GM21528 (cell line): ENCODE results near the gene SF3A1.

ENCODE experiments used
- ATAC-seq: cut with Tn5 transposase; IDR thresholded peaks from one replicate; pipeline ENCODE4 v1.9.1; 2021; ENCODE audit warnings: mild to moderate bottlenecking, moderate library complexity; ENCODE audit not compliant: unreplicated experiment, low FRiP score

Gene SF3A1

GRCh38 chr22:30386960-30387827 lies 30.5 kb upstream of the SF3A1 start, which contains the start of gene RNF215:
Gene RNF215, minus strand, starts transcription at chr22:30387411. Its CDS starts 98 bp downstream, at chr22:30387313.
- no peak for ATAC-seq

- ATAC-seq, result no peak
These were observed 29.9 kb upstream of the SF3A1 start for GRCh38 chr22:30386608-30386959.

GRCh38 chr22:30385942-30386341 lies 29.2 kb upstream of the SF3A1 start:
- no peak for ATAC-seq

GRCh38 chr22:30383061-30383460 lies 26.4 kb upstream of the SF3A1 start:
- ATAC-seq, result no peak

- ATAC-seq, result no peak
These were observed 25.6 kb upstream of the SF3A1 start for GRCh38 chr22:30382340-30382739.

GRCh38 chr22:30381264-30381663 lies 24.6 kb upstream of the SF3A1 start:
- ATAC-seq, result no peak

GRCh38 chr22:30380011-30380410 lies 23.3 kb upstream of the SF3A1 start:
- ATAC-seq, result no peak

GRCh38 chr22:30375312-30375849 lies 18.7 kb upstream of the SF3A1 start:
- no peak for ATAC-seq

GRCh38 chr22:30373331-30374325 lies 16.9 kb upstream of the SF3A1 start:
- no peak for ATAC-seq

GRCh38 chr22:30372915-30373314 lies 16.2 kb upstream of the SF3A1 start:
- no peak for ATAC-seq

GRCh38 chr22:30371981-30372380 lies 15.3 kb upstream of the SF3A1 start:
- ATAC-seq, result no peak

GRCh38 chr22:30371321-30371720 lies 14.6 kb upstream of the SF3A1 start:
- no peak for ATAC-seq

- ATAC-seq, result no peak
These were observed 14.0 kb upstream of the SF3A1 start for GRCh38 chr22:30370641-30371230.

- ATAC-seq, result no peak
These were observed 11.7 kb upstream of the SF3A1 start for GRCh38 chr22:30368420-30368819.

GRCh38 chr22:30365891-30366290 lies 9.2 kb upstream of the SF3A1 start:
- no peak for ATAC-seq

GRCh38 chr22:30362651-30363281 lies 6.1 kb upstream of the SF3A1 start:
- ATAC-seq, result no peak

GRCh38 chr22:30361916-30362650 lies 5.4 kb upstream of the SF3A1 start:
- no peak for ATAC-seq

GRCh38 chr22:30358541-30358940 lies 1.8 kb upstream of the SF3A1 start:
- ATAC-seq, result no peak

GRCh38 chr22:30357650-30358215 lies 1.0 kb upstream of the SF3A1 start:
- ATAC-seq, result no peak
